HG03095 (cell line): ENCODE measurements around the gene ARHGAP9.
A peak's percentile ranks its signal among the peaks of the same experiment; 100 is the strongest.

Experiments used
- ATAC-seq: cut with Tn5 transposase; IDR thresholded peaks from one replicate; pipeline ENCODE4 v1.9.1; 2021; ENCODE audit warnings: moderate library complexity; ENCODE audit not compliant: unreplicated experiment

Gene ARHGAP9

GRCh38 chr12:57473886-57474285 is 5.8 kb downstream of the ARHGAP9 start:
- no peak for ATAC-seq

DNA sequence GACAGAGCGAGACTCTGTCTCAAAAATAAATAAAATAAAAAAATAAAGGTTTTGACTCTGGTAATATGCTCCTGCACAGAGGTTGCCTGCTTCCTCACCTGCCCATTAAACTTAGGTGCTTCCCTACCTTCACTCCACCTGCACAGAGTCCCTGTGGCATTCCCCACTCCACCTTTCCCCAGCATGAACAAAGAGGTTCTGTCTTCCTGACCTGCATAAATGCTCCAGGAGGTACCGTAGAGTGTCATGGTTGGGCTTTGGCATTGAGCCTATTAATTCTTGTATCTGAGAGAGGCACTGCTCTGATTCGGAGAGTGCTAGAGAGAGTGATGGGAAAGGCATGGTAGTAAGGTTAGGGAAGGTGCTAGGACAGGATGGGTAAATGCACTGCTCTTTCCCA is 6.3 kb downstream of the ARHGAP9 start:
- no peak for ATAC-seq

GRCh38 chr12:57472391-57472790 is 7.3 kb downstream of the ARHGAP9 start:
- ATAC-seq = no peak

DNA sequence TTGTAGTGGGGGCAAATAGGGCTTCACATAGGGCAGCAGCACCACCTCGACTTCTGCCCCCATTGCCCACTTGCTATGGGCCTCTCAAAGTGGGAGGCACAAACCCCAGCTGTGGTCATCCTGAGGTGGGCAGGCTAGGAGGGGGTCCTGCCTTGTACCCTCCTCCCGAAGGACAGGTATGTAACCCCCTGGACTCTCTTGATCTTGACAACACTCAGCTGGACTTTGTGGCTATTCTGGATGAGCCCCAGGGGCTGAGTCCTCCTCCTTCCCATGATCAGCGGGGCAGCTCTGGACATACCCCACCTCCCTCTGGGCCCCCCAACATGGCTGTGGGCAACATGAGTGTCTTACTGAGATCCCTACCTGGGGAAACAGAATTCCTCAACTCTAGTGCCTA is 8.0 kb downstream of the ARHGAP9 start:
- no peak for ATAC-seq

GRCh38 chr12:57470970-57471656 is 8.6 kb downstream of the ARHGAP9 start:
- ATAC-seq = no peak

DNA sequence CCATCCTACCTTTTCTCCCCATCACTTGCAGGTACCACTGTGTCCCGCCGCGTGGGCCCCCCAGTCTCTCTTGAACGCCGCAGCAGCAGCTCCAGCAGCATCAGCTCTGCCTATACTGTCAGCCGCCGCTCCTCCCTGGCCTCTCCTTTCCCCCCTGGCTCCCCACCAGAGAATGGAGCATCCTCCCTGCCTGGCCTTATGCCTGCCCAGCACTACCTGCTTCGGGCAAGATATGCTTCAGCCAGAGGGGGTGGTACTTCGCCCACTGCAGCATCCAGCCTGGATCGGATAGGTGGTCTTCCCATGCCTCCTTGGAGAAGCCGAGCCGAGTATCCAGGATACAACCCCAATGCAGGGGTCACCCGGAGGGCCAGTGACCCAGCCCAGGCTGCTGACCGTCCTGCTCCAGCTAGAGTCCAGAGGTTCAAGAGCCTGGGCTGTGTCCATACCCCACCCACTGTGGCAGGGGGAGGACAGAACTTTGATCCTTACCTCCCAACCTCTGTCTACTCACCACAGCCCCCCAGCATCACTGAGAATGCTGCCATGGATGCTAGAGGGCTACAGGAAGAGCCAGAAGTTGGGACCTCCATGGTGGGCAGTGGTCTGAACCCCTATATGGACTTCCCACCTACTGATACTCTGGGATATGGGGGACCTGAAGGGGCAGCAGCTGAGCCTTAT is 9.2 kb downstream of the ARHGAP9 start:
- ATAC-seq = no peak

GRCh38 chr12:57469296-57470164 is 10.1 kb downstream of the ARHGAP9 start:
- no peak for ATAC-seq

- ATAC-seq = no peak
These were observed 11.8 kb downstream of the ARHGAP9 start for GRCh38 chr12:57467915-57468314.

- ATAC-seq = no peak
These were observed 12.3 kb downstream of the ARHGAP9 start for GRCh38 chr12:57467212-57467874.

DNA sequence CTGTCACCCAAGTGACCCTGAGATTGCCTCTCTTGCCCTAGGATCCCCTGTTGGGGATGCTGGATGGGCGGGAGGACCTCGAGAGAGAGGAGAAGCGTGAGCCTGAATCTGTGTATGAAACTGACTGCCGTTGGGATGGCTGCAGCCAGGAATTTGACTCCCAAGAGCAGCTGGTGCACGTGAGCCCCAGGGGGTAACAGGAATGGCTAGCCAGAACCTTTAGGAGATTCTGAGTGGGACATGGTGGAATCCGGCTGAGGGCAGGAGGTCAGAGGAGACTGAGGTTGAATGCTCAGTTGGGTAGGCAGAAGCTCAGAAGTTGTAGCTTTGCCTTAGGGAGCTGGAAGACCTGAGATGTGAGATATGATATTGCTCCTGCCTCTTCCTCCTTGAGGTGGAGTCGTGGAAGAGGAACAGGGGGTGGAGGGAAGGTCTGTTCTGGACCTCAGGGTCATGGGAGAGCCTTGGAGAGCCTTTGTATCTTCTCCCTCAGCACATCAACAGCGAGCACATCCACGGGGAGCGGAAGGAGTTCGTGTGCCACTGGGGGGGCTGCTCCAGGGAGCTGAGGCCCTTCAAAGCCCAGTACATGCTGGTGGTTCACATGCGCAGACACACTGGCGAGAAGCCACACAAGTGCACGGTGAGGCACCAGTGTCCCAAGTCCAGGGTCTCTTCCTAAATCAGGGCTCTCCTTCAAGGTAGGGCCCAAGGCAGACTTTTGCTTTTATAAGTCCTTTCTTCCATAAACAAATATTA is 13.7 kb downstream of the ARHGAP9 start:
- no peak for ATAC-seq

DNA sequence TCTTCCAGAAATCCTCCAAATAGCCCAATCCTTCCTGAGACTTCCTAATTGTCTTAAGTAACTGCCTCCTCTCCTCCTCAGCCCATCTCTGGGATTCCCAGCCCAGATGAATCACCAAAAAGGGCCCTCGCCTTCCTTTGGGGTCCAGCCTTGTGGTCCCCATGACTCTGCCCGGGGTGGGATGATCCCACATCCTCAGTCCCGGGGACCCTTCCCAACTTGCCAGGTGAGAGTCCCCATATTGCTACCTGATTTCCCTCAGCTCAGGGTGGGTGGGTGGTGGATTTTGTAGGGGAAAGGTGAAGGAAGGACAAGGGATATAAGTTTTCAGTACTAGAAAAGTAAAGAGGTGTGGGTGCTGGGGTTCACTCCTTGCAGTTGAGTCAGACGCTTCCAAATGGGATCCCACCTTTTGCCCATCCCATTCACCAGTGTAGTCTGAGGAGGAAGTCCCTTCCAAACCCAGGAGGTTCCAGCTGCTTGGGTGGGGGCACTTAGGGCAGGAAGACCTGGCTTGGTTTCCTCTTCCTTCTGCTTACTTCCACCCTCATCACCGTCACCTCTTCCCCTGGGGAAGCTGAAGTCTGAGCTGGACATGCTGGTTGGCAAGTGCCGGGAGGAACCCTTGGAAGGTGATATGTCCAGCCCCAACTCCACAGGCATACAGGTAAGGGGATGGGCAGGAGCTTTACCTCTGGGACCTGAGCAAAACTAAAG is 14.5 kb downstream of the ARHGAP9 start:
- no peak for ATAC-seq

DNA sequence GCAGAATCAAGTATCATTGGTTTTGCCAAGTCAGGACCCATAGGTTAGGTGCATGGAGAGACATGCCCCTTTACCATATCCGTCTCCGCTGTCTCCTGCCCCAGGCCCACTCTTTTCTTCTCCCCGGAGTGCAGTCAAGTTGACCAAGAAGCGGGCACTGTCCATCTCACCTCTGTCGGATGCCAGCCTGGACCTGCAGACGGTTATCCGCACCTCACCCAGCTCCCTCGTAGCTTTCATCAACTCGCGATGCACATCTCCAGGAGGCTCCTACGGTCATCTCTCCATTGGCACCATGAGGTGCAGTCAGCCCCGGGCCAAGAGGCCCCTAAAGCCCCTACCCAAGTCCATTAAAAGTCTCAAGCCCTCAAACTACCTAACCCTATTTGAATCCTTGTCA is 15.1 kb downstream of the ARHGAP9 start:
- ATAC-seq = no peak

DNA sequence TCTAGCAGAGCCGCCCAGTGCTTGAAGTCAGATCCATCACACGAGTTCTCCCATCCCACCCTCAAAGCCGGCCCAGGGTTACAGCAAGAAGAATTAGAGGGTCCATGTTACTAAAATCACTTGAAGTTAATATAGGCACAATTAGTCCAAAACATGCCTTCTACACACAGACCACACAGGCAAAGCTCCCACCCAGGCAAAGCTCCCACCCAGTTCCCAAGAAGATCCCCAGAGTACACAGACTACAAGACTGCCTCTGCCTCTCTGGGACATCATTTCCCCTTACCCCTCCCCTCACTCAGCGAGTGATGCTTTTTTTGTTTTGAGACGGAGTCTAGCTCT is 16.8 kb downstream of the ARHGAP9 start:
- ATAC-seq = no peak

DNA sequence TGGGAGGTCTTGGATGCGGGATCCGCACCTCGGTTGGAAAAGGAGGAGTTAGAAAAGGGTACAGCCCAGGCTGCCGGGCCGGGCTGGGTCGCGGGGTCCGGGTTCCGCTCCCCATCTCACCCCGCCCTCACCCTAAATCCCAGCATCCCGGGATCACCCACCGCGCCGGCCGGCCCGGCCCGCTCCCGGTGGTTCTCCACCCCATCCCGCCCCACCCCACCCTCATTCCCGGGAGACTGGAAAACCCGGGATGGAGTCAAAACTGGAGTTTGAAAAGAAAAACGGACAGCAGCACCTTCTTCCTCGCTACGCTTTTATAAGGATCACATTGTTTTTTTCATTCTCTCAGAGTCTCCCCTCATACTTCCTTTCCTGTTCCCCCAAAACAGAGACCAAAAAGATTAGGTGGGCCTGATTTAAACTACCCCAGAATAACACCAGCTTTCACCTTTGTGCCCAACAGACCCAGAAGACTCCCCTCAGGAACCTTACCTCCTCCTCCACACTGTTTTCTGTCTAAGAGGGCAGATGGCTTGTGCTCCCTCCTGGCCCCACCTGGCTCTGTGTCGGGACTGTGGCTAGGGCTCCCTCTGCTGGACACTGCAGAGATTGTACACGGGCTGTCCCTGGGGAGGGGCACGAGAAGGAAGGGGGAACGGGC is 17.3 kb downstream of the ARHGAP9 start:
- peak; percentile 61 for ATAC-seq

DNA sequence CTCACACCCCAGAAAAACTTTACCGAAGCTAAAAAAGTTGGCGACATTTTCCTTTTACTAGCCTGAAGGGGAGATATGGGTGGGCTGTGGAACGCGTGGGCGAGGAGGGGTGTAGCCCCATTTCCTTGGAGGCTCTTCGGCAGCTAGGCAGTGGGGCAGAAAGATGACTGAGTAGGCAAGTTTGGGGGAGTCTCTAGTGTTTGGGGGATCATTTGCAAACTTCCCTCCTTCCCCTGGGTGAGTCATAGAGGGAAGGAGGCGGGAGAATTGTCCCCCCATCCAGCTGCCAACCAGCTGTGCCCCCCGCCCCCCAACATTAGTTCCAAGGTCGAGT is 17.8 kb downstream of the ARHGAP9 start:
- no peak for ATAC-seq

- ATAC-seq = no peak
These were observed 18.3 kb downstream of the ARHGAP9 start for GRCh38 chr12:57461276-57461916.

DNA sequence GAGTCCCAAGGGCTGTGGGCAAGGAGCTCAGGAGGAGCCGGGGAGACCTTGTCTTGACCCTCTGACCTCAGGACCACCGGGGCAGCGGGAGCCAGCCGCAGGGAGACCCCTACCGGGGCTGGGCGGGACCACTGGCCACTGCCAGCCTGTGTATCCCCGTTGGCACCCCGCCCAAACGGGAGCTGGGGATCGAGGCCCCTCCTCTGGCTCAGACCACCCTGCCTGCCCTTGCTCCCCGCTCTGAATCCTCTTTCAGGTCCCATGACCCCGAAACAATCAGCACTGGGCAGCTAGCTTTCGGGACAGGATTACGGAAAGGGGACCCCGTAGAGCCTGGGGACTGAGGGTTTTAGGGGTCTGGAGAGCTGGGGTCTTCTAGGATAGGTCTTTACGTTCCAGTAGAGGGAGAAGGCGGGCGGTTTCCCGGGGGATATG is 18.8 kb downstream of the ARHGAP9 start:
- no peak for ATAC-seq

GRCh38 chr12:57460468-57460784 is 19.2 kb downstream of the ARHGAP9 start:
- ATAC-seq = no peak

- ATAC-seq = no peak
These were observed 19.8 kb downstream of the ARHGAP9 start, which contains the start of gene GLI1 for GRCh38 chr12:57459750-57460467. Gene GLI1 (plus strand): TSS chr12:57459785. CDS start chr12:57463692, 3,907 bp downstream.
